OCI-LY7 (cell line): ENCODE data around the gene MRNIP.

Source experiments
- EZH2phosphoT487 ChIP-seq: fragments of 200-600 bp; sonication (generic); IDR thresholded peaks from 2 replicates; pipeline ENCODE4 v1.6.1; 2018; ENCODE audit warnings: low read depth, borderline replicate concordance, mild to moderate bottlenecking, mixed run types, antibody characterized with exemption, low read length, moderate library complexity, mixed read lengths
- TF ChIP-seq, protein P1 (sequence below): fragments of 200-600 bp; sonication (generic); conservative IDR thresholded peaks from 2 replicates; pipeline ENCODE4 v1.5.1; 2014; ENCODE audit warnings: mild to moderate bottlenecking, antibody characterized with exemption, low read length, moderate library complexity, mixed read lengths

DNA sequence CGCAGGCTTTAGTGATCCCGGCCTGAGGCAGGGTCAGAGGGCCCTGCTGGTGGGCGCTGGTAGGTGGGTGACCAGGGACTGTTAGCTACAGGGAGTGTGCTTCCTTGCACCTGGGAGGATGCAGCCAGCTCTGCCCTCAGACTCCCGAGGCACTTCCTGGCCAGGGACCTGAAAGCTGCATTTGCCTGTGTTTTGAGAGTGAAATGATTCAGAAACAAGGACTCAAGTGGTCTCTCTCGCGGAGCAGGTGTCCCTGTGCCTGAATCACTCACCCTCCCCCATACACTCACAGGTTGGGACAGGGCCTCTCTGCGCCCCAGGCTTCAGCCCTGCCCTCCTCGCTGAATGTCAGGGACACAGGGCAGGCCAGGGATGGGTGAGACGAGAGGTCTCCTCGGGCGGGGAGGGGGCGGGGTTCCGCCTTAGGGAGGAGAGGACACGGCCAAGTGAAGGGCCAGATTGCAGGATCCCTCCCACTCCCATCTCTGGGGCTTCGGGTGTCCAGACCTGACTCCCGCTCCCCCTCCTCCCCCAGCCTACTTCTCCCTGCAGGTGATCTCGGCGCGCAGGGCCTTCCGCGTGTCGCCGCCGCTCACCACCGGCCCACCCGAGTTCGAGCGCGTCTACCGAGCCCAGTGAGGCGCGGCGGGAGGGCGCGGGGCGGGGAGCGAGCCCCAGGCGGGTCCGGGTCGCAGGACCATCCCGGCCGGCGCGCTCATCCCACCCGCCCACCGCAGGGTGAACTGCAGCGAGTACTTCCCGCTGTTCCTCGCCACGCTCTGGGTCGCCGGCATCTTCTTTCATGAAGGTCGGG lies 63.4 kb downstream of the MRNIP start:
- TF ChIP-seq, protein P1, sequence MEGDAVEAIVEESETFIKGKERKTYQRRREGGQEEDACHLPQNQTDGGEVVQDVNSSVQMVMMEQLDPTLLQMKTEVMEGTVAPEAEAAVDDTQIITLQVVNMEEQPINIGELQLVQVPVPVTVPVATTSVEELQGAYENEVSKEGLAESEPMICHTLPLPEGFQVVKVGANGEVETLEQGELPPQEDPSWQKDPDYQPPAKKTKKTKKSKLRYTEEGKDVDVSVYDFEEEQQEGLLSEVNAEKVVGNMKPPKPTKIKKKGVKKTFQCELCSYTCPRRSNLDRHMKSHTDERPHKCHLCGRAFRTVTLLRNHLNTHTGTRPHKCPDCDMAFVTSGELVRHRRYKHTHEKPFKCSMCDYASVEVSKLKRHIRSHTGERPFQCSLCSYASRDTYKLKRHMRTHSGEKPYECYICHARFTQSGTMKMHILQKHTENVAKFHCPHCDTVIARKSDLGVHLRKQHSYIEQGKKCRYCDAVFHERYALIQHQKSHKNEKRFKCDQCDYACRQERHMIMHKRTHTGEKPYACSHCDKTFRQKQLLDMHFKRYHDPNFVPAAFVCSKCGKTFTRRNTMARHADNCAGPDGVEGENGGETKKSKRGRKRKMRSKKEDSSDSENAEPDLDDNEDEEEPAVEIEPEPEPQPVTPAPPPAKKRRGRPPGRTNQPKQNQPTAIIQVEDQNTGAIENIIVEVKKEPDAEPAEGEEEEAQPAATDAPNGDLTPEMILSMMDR: no peak
- no peak for TF ChIP-seq EZH2phosphoT487
